Ishikawa (cell line): Measurements from ENCODE around the gene WIPF3.

Experiments
- EGR1 ChIP-seq: IDR thresholded peaks from 2 replicates; pipeline ENCODE4 v1.6.1; 2012
- ZBTB7A ChIP-seq: IDR thresholded peaks from 2 replicates; pipeline ENCODE4 v1.6.1; 2012; ENCODE audit warnings: low read depth

- TF ChIP-seq EGR1 (no peak), ZBTB7A (no peak)
These were observed 42.1 kb upstream of the WIPF3 start for GRCh38 chr7:29764227-29764626.
